T-helper 22 cell (primary cell): ENCODE data around the gene PRADC1.
A peak's percentile ranks its signal among the peaks of the same experiment; 100 is the strongest.

Experiments
- DNase-seq: peaks from one replicate; pipeline ENCODE4 v3.0.0-alpha.2; 2020; ENCODE audit warnings: low read depth

Gene PRADC1

DNA sequence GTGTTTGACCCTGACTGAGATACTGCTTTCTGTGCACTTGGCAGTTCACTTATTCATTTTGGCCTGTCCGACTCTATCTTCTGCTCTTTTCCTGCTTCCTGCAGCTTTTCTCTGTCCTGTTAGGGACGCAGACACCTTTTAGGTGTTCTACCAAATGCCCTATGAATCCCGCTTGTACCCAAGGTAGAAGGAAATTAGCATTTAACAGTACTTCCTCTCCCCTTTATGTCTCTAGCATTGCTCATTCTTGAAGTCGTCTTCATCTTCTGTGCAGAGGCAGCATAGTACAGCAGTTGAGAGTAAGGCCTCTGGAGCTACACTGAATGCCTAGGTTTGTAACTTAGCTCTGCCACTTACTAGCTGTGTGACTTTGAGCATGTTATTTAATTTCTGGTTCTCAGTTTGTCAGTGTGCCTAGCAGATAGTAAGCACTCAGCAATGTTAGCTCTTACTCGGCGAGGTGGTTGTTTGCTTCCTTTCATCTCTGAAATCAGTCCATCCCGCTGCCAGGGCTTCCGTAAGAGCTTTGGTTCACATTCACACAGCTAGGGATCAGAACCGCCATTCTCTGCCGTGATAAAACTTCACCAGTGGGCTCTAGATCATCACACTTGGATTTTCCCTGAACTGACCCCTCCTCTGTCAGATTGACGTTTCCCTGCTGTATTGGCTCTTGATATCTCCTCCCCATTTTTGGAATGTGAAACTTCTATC lies 2.4 kb upstream of the PRADC1 start:
- no peak for DNase-seq

DNA sequence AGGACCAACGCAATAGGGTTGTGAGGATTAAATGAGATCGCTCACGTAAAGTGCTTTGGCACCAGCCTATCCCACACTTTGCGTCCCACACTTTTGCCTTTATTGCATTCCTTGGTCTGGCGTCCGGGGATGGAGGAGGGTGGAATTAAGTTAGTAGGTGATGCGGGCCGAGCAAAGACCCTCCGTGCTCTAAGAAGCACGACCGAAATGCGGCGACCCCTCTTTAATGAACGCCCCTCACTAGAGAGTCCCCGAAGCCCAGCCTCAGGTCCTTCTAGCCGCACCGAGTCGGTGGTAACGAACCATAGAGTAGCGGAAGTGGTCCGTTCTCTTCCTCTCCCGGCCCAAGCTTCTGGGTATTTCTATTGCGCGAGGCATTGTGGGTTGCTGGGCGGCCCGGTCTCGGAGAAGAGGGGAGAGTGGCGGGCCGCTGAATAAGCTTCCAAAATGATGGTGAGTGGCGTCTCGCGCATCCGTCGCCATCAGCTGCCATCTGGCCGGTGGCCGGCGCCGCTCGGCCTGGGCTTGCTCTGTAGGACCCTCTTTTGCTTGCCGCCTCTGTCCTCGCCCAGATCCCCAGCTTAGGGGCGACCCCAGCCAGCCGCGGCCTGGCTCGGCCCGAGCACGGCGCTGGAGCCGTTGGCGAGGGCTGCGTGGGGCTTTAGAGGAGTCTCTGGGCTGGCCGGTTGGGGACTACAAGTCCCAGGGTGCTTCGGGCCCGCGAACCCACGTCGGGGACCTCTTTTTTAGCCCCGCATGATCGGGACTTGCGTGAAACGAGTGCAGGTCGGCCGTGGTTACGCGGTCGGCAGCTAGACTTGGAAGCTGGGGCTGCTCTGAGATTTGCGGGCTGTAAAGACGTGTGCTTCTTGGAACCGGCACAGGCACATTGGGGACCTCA lies 1.1 kb upstream of the PRADC1 start, which contains the start of gene CCT7:
CCT7 (plus strand) TSS at position 377 of the 901 bp plus-strand sequence; CDS start at position 448, 71 bp downstream.
- DNase-seq, result peak; percentile 84

DNA sequence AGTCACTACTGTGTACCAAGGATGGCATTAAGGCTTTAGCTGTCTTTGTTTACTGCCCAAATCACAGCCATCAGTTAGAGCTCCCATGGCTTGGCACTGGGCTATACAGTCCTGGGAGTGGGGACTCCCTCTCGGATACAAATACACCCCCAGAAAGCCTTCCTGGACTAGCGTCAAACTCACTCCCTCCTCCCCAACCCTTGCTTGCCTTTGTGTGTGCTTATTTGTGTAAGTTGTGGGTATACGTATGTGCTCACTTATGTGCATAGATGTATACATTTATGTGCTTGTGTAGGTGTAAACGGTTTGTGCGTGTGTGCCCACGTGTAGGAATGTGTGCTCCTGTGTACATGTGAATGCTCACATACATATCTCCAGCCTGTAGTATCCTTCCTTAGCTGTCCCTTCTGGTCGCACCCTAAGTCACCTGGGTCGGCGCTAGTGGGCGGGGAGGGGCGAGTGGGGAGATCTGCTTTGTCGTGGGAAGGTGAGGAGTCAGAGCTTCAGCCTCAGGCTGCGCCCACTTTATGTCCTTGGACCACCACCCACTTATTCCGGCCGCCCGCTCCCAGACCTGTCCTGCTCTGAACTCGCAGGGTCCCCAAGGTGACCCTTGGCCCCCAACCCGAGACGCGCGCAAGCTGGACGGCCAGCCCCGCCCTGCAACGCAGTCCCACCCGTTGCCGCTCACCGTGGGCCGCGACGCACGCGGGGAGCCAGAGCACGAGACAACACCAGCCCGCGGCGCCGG lies 461 bp downstream of the PRADC1 start:
- no peak for DNase-seq

DNA sequence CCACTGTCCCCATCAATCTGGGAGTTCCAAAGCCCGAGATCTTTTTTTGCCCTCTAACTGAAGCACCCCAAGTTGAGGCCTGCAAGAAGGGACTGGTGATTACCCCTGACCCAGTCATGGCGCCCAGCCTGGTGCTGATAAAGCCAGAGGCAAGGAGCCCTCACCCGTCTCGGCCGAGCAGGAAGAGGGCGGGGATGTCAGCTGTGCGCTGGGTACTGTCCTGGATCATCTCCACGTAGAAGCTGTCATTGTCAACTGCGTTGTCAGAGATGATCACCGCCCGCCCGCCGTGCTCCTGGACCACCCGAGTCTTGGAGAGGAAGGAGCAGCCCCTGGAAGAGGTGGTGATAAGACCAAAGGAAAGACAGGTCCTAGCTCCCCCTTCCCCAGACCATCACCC lies 4.4 kb downstream of the PRADC1 start:
- DNase-seq, result no peak

DNA sequence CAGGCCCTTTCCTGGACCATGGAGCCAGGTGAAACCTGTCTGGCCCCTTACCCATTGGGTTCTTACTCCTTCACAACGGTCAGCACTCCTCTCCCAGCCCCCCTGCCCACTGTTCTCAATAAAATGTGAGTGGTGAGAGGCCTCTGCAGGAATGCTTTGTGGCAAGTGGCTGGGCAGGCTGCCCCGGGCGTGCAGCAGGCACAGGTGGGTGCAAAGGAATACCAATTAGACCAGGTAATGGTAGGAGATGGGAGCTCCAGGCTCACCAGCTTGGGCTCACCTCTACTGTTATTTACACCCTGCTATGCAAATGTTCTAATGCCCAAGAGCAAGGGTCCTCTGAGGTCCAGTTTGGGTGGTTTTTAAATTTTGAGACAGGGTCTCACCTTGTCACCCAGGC lies 6.0 kb downstream of the PRADC1 start:
- no peak for DNase-seq

DNA sequence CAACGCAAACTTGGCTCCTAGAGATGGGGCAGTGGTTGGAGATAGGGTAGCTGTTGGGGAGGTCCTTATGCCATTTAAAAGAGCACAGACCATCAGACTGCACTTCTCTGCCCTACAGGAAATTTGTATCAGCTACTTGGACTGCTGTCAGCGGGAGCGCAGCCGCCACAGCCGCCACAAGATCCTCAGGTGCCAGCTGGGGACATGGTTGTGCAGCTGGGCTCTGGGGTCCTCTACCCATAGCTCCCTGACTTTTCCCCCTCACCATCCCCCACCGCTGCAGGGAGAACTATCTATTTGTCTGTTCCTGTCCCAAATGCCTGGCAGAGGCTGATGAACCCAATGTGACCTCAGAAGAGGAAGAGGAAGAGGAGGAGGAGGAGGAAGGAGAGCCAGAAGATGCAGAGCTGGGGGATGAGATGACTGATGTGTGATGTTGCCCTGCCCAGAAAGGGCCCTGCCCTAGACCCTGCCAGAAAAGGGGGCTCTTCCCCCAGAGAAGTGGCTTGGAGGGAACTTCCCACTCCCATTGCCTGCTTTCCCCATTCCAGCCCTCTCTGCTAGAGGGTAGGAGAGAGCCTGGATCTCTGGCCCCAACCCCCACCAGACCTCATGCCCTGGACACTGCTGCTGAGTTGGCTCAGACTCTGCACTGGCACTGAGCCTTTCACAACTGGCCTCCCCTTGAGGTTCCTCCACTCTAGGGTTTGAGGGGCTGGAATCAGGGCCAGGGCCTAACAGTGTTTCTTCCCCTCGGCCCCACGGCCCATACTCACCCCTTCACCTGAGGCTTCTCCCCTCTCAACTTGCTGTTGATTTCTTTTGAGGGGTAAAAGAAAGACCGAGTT lies 7.3 kb downstream of the PRADC1 start:
- DNase-seq, result no peak

DNA sequence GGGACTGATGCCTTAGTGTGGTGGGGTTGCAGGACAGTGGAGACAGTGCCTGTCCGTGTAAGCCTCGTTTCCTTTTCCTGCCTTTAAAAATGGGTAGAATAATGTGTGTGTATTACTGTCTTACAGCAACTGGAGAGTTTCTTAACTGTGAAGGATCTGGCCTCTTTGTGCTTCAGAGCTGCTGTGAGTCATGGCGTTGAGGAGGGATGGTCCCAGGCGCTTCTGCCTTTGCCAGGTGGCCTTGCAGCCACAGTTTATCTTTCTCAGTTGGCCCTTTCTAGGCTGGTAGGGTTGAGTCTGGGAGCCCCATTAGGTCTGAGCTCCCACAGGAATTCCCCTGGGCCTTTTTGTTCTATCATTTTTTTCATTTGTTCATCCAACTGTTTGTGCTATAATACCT lies 9.2 kb downstream of the PRADC1 start:
- DNase-seq, result no peak

DNA sequence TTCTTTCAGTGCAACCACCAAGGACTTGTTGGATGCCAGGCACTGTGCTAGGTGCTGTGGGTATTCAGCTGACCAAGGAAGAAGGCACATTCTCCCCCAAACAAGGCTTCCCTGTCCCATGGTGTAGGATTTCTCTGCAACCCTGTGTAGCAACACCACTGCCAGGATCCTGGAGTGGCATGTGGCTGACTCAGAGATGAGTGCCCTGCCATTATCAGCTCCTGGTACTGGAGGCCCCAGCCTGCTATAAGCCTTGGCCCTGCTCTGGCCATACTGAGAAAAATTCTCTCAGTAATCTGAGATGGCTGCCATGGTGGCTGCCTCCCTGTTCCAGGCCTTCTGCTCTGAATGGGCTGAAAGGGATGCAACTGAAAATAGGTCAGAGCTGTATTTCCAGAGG lies 14.7 kb downstream of the PRADC1 start:
- no peak for DNase-seq

DNA sequence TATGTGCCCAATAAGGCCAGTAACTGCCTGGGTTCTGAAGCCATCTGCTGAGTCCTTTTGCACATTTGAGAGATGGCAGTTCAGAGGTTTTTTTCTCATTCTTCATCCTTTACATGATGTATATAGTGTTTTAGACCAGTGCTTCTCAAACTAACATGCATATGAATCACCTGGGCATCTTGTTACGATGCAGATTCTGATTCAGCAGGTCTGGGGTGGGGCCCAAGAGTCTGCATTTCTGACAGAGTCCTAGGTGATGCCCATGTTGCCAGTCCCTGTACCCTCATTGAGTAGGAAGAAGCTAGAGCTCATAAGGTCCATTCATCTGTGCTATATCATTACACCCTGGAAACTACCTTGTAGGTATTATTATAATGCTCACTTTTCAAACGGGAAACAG lies 15.2 kb downstream of the PRADC1 start:
- DNase-seq, result no peak

DNA sequence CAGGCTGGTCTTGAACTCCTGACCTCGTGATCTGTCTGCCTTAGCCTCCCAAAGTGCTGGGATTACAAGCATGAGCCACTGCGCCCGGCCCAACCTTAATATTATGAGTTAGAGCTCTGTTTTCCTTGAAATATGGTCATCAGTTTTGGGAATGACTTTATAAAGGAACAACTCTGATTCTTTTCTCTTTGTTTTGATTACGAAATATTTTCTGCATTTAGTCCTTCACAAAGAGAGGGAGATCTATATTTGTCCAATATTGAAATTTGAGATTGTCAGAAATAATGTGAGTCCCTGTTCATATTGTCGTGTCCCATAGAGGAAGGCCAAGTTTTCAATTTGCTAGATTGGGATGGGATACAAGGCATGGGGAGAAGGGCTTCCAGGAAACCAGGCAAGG lies 15.9 kb downstream of the PRADC1 start:
- no peak for DNase-seq

DNA sequence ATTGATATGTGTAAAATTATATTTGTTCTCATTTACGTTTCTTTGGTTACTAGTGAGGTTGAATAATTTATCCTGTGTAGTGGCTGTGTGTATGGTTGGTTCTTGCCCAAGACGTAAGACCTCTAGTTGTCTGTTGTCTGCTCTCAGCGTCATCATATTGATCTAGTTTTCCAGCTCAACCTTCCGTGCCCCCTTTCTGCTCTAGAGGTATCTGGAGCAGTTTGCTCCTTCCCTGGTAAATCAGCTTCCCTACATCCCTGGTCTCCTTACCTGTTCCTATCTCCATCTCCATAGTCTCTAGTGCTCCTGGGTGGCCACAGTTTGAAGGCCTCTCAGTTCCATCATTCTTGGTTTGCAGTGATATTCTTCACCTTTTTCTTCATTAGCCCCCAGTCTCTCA lies 17.8 kb downstream of the PRADC1 start:
- no peak for DNase-seq

DNA sequence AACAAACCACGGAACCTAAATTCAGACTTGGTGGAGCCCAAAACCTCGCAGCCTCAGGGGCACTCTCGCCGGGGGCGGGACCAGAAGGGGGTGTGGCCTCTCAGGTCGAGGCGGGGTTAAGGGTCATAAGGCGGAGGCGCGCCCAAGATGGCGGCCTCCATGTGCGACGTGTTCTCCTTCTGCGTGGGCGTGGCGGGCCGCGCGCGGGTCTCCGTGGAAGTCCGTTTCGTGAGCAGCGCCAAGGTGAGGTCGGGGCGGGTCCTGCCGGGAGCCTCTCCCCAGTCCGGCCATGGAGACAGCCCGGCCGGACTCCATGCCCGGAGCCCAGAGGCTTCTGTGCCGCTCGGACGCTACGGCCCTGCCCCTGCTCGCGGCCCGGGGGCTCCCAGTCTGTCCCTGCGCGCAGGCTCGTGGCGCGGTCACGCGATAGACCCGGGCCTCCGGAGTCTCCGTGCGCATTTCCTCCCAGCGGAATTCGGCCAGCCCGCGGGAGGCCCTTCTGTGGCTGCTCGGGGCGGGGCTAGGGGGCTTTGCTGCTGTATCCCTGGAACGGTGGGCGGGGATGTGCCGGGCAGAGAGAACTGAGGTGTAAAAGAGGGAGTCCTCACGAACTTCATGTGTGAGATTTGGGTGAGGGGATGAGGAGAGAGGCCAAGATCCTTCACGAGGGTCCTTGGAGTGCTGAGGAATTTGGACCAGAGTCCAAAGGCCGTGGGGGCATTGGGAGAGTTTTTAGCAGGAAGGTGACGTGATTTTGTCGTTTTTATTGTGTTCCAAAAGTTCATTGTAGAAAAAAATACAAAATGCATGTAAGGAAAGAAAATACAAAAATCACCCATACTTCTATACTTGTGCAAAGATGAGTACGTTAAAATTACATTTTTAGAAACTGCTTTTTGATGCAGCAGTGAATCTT lies 18.7 kb downstream of the PRADC1 start, which contains the start of gene SMYD5:
SMYD5 (plus strand) TSS at position 126 of the 916 bp plus-strand sequence; CDS start at position 148, 22 bp downstream.
- peak; percentile 79 for DNase-seq

DNA sequence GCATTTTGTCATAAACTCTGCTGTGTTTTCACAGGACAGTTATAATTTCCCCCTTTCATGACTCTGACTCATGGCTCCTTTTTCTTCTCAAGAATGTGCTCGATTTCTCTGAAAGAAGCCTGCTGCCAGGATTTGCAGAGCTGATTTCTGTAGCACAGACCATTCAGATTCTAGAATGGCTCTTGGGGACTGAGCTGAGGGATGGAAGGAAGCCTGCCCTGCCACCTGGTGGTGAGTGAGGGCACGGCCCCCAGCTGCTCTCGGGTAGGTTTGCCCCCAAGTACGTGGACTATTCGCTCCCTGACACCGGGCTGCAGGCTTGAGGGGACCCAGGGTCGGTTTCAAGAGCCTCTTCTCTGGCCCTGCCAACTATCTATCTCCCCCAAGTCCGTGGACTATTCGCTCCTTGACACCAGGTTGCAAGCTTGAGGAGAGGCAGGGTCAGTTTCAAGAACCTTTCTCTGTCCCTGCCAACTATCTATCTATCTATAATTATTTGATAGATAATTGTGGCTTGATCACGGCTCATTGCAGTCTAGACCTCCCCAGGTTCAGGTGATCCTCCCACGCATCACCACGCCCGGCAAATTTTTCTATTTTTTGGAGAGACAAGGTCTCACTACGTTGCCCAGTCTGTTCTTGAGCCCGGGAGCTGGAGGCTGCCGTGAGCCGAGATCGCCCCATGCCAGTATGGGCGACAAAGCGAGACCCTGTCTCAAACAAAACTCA lies 20.4 kb downstream of the PRADC1 start:
- peak; percentile 30 for DNase-seq

DNA sequence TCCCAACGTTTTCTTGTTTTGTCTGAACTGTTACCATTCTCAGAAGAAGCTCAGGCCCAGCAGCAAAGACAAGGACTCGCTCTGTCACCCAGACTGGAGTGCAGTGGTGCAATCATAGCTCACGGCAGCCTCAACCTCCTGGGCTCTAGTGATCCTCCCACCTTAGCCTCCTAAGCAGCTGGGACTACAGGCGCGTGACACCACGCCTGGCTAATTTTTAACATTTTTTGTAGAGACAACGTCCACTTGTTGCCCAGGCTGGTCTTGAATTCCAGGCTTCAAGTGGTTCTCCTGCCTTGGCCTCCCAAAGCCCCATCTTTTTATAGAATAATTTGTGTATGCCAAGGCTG lies 21.0 kb downstream of the PRADC1 start:
- no peak for DNase-seq

DNA sequence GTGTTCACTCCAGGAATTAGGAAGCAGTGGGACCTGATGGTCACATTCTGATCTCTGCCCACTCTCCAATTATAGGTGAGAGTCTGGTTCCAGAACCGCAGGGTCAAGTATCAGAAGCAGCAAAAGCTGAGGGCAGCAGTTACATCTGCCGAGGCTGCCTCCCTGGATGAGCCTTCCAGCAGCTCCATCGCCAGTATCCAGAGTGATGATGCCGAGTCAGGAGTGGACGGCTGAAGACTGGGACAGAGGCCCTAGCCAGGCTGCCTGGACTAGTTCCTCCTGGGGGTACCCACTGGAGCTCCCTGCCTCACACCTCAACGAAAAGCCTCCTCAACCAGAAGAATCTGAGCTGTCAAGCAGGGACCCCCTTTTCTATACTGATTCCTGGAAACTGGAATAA lies 22.3 kb downstream of the PRADC1 start:
- DNase-seq, result no peak

DNA sequence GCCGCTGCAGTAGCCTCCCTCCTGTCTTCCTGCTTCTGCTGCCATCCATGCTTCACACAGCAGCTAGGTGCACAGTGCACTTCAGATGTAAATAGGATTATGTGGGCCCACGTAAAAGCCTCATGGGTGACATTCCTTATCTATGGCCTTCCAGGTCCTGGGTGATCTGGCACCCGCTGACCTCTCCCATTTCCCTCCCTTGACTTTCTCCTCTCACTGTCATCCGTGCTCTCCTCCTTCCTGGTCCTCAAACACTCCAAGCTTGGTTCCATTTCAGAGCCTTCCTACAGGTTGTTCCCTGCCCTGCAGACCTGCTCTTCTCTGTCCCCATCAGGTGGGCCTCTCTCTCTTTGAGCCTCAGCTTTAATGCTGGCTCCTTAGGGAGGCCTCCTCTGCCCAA lies 23.0 kb downstream of the PRADC1 start:
- DNase-seq, result no peak

DNA sequence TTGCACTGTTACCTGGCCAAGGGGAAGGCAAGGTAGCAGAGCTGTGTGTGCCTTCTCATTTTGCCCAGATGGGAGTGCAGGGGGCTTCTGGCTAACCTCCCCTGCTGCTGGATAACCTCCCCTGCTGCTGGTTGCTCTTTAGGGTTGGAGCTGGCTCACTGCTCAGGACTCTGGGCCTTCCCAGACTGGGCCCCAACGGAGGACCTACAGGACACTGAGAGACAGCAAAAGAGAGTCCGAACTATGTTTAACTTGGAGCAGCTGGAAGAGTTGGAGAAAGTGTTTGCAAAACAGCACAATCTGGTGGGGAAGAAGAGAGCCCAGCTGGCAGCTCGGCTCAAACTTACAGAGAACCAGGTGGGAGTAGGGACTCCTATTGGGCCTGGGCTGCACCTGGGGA lies 24.8 kb downstream of the PRADC1 start:
- DNase-seq, result no peak

DNA sequence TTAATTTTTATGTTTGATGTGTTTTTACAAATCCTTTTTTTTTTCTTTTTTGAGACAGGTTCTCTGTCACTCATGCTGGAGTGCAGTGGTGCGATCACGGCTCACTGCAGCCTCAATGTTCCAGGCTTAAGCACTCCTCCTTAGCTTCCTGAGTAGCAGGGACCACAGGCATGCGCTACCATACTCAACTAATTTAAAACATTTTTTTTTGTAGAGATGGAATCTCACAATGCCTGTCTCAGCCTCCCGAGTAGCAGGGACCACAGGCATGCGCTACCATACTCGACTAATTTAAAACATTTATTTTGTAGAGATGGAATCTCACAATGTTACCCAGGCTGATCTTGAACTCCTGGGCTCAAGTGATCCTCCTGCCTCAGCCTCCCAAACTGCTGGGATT lies 27.4 kb downstream of the PRADC1 start:
- no peak for DNase-seq

DNA sequence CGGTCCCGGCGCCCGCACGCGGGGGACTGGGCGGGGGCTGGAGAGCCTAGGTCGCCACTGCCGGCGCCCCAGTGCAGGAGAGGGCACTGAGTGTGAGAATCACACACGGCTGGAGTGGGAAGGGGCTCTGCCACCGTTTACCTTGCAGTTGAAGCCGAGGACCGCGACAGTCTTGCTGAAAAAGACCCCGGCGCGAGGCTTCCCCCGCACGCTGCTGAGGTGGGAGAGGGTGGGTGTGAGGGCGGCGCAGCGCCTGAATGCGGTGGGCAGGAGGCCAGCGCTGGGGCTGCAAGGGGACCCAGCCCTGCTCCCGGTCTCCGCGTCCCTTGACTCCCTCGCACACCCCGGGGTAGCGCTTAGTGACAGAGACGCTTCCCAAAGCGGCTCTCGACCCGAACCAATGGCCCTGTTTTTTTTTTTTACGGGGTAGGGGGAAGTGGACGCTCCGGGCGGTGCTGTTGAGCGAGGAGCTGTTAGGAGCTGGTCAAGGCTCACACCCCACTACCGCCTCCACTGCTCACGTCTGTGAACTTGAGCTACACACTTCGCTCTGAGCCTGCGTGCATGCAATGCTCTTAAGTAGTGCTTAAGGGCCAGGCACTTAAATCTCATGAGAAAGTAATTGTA lies 29.9 kb downstream of the PRADC1 start:
- no peak for DNase-seq
